Activated CD8-positive, alpha-beta T cell treated with anti-CD3 and anti-CD28 coated beads for 36 hours (primary cell): ENCODE results near the gene RRP7A. TPM values are rescaled to one million over a fixed set of nuclear protein-coding genes. Genes with fewer than 3 reads are reported as not detected.
"Not testable (repeated sequence)": the region's sequence is repeated elsewhere in the genome, so short reads cannot be mapped to it uniquely, and the experiment has no call there.

ENCODE experiments used
- ATAC-seq: fragments of 200-7000 bp; cut with Tn5 transposase; one replicate; pipeline ENCODE4 v1.10.0; 2021; ENCODE audit warnings: mild to moderate bottlenecking, moderate library complexity
- CTCF ChIA-PET: fragments of 350-600 bp; sonication (Branson Sonifier 250); formaldehyde crosslinking; loops from one replicate; lab custom pipeline; 2021; ENCODE audit warnings: antibody characterized with exemption; lab: Charles Lee
- POLR2A ChIA-PET: fragments of 350-600 bp; sonication (Branson Sonifier 250); formaldehyde crosslinking; loops from one replicate; lab custom pipeline; 2021; ENCODE audit warnings: antibody characterized with exemption; lab: Charles Lee
- DNase-seq: peaks from one replicate; pipeline ENCODE4 v3.0.0-alpha.2; 2020
- H3K27ac Mint-ChIP-seq: one replicate; pipeline ENCODE4 v1.8.0; 2021; ENCODE audit warnings: mild to moderate bottlenecking, mixed read lengths
- H3K27me3 Mint-ChIP-seq: one replicate; pipeline ENCODE4 v1.8.0; 2021; ENCODE audit warnings: mixed read lengths
- H3K36me3 Mint-ChIP-seq: one replicate; pipeline ENCODE4 v1.8.0; 2021; ENCODE audit warnings: low read depth, mixed read lengths
- H3K4me1 Mint-ChIP-seq: one replicate; pipeline ENCODE4 v1.8.0; 2021; ENCODE audit warnings: low read depth, mixed read lengths
- H3K4me3 Mint-ChIP-seq: one replicate; pipeline ENCODE4 v1.8.0; 2021; ENCODE audit warnings: mild to moderate bottlenecking, moderate library complexity, mixed read lengths
- H3K9me3 Mint-ChIP-seq: one replicate; pipeline ENCODE4 v1.8.0; 2021; ENCODE audit warnings: mixed read lengths
- intact Hi-C: fragments of 100-400 bp; cut with micrococcal nuclease; formaldehyde crosslinking; loops from one replicate; pipeline ENCODE4 v1.10.0; 2022
- total RNA-seq, 2 experiments: library from RNA; stranded (reverse); gene quantifications; one replicate each; pipeline ENCODE4 v1.2.3, GENCODE V29; 2021
- TF ChIP-seq, protein P1 (sequence below): fragments of 200-600 bp; IDR thresholded peaks from one replicate; pipeline ENCODE4 v1.8.0; 2022; ENCODE audit warnings: antibody characterized with exemption, mild to moderate bottlenecking

The RRP7A gene
- total RNA-seq, 2 experiments from 2014 or later, result 120 to 126 TPM

DNA sequence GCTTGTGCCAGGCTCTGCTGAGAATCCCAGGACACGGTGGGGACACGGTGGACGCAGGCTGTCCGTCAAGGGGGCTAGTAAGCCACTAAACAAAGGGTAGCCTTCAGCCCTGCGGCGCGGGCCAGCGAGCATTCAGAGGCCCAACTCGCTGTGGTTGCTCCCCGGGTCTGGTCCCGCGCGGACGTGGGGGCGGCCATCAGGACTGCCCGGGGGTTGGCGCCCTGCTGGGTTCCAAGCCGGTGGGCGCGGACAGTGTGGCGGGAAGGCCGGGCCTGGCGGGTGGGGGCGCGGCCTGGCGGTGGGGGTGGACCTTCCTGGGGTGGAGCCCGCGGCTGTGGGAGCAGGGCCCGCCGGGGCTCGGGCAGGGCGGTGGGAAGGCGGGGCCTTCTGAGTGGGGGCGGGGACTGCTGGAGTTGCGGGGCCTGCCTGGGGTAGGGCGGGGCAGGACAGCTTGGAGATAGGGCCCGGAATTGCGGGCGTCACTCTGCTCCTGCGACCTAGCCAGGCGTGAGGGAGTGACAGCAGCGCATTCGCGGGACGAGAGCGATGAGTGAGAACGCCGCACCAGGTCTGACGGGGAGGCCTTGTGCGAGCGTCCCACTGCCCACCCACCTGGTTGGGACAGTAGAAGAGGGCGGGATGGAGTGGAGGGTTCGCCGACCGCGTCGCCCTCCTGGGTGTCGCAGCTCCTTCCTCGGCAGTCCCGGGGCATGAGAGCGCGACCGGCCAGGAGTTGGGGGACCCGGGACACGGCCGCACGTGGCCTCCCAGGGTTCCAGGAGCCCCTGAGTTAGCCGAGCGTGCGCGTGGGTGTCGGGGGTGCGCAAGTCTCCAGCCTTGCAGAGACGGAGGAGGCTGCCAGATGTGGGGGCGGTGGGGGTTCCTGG lies 34.1 kb upstream of the RRP7A start, which contains the start of gene SERHL2:
Gene SERHL2 (plus strand): TSS at position 482 of the 887 bp plus-strand sequence. CDS start 65 bp downstream, at position 547.
- ATAC-seq, result peak; percentile 96
- intact Hi-C loops, result no loop called here
- Mint-ChIP-seq H3K4me1 (peaks cover 13% of the 10 kb centered on the region), H3K9me3 (no peaks in the 10 kb centered on the region), H3K4me3 (peak within 1 kb of the TSS; percentile 73), H3K27ac (no peak within 1 kb of the TSS), H3K36me3 (no peaks in the 10 kb centered on the region), H3K27me3 (no peaks in the 10 kb centered on the region)
- TF ChIP-seq, protein P1, sequence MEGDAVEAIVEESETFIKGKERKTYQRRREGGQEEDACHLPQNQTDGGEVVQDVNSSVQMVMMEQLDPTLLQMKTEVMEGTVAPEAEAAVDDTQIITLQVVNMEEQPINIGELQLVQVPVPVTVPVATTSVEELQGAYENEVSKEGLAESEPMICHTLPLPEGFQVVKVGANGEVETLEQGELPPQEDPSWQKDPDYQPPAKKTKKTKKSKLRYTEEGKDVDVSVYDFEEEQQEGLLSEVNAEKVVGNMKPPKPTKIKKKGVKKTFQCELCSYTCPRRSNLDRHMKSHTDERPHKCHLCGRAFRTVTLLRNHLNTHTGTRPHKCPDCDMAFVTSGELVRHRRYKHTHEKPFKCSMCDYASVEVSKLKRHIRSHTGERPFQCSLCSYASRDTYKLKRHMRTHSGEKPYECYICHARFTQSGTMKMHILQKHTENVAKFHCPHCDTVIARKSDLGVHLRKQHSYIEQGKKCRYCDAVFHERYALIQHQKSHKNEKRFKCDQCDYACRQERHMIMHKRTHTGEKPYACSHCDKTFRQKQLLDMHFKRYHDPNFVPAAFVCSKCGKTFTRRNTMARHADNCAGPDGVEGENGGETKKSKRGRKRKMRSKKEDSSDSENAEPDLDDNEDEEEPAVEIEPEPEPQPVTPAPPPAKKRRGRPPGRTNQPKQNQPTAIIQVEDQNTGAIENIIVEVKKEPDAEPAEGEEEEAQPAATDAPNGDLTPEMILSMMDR, result no peak
- ChIA-PET POLR2A (interaction anchor here (1.5 kb wide), 1 partner anchor 9 kb away, joined by 8 read pairs; no protein-coding TSS in a partner anchor), CTCF (no interaction called here)
- DNase-seq, result peak; percentile 83

DNA sequence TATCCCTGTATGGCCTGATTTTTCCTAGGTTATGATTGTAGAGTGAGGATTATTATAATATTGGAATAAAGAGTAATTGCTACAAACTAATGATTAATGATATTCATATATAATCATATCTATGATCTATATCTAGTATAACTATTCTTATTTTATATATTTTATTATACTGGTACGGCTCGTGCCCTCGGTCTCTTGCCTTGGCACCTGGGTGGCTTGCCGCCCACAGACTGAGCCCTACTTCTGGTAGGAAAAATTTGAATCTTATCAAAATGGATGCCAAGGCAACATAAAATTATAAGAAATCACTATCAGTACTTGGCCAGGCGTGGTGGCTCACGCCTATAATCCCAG lies 32.7 kb upstream of the RRP7A start:
- DNase-seq, H3K9me3 Mint-ChIP-seq, H3K27me3 Mint-ChIP-seq, intact Hi-C loops, H3K36me3 Mint-ChIP-seq, POLR2A ChIA-PET, H3K27ac Mint-ChIP-seq, ATAC-seq: not testable (repeated sequence)
- CTCF ChIA-PET, result interaction anchor here (1.1 to 1.5 kb wide), 2 partner anchors 9 kb away, joined by 4 to 5 read pairs; no protein-coding TSS in a partner anchor
- H3K4me3 Mint-ChIP-seq, result peak overlapping the region; percentile 63
- H3K4me1 Mint-ChIP-seq, result peaks cover 13% of the 10 kb centered on the region

- Mint-ChIP-seq H3K27ac (no peak overlapping the region), H3K4me1 (peaks cover 13% of the 10 kb centered on the region), H3K9me3 (no peaks in the 10 kb centered on the region), H3K4me3 (no peak overlapping the region), H3K36me3 (no peaks in the 10 kb centered on the region), H3K27me3 (no peaks in the 10 kb centered on the region)
- intact Hi-C loops, result no loop called here
- TF ChIP-seq, protein P1, result no peak
- DNase-seq, result no peak
- ATAC-seq, result no peak
- CTCF ChIA-PET, result interaction anchor here (1.1 kb wide), 1 partner anchor 24 kb away, joined by 3 read pairs; no protein-coding TSS in a partner anchor
- POLR2A ChIA-PET, result interaction anchor here (0.7 kb wide), 2 partner anchors 30 to 666 kb away, joined by 3 to 4 read pairs; no protein-coding TSS in a partner anchor
These were observed 29.9 kb upstream of the RRP7A start for GRCh38 chr22:42549331-42550060.

DNA sequence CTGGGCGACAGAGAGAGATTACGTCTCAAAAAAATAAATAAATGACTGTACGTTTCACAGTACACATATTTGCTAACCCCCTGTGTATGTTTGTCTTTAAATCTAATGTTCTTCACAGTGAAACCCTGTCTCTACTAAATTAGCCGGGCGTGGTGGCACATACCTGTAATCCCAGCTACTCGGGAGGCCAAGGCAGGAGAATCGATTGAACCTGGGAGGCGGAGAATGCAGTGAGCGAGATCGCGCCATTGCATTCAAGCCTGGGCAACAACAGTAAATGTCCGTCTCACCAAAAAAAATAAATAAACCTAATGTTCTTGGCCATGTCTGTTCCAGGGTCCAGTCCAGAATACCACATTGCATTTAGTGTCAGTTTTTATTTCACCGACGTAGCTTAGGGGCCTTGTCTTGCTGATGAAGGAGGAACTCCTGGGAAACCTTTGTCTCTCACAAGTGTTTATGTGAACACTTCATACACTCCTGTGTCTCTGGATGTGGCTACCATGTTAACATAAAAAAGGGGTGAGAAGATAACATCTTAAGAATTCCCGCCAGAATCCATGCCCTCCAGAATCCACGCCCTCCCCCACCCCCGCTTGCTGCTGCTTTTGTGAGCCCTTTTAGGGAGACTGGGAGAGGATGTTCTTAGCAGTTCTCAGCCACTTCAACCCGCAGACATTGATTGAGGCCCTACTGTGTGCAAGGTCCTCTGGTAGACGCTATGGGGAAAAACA lies 29.2 kb upstream of the RRP7A start:
- Mint-ChIP-seq H3K27ac (no peak overlapping the region), H3K27me3 (no peaks in the 10 kb centered on the region), H3K4me3 (no peak overlapping the region), H3K4me1 (peaks cover 10% of the 10 kb centered on the region), H3K9me3 (no peaks in the 10 kb centered on the region), H3K36me3 (no peaks in the 10 kb centered on the region)
- DNase-seq (no peak), ATAC-seq (no peak)
- intact Hi-C loops, result no loop called here
- TF ChIP-seq, protein P1, result no peak
- ChIA-PET CTCF (interaction anchor here (0.9 to 1.0 kb wide), 2 partner anchors 12 to 22 kb away, joined by 3 read pairs; no protein-coding TSS in a partner anchor), POLR2A (no interaction called here)

DNA sequence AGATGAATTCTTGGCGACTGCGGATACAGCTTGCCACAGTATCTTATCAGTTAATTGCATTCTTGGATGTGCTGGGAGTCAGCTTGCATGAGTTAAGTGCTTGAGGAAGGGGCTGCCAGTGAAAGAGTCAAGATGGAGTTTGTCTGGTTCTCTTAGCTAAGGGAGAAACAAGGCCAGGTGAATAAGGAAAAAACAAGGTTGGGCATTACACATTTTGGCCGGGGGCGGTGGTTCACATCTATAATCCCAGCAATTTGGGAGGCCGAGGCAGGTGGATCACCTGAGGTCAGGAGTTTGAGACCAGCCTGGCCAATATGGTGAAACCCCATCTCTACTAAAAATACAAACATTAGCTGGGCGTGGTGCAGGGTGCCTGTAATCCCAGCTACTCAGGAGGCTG lies 28.5 kb upstream of the RRP7A start:
- ATAC-seq, H3K4me3 Mint-ChIP-seq, H3K27ac Mint-ChIP-seq, H3K36me3 Mint-ChIP-seq, intact Hi-C loops, H3K4me1 Mint-ChIP-seq, H3K27me3 Mint-ChIP-seq, H3K9me3 Mint-ChIP-seq, DNase-seq, POLR2A ChIA-PET: not testable (repeated sequence)
- CTCF ChIA-PET, result interaction anchor here (0.9 to 1.0 kb wide), 2 partner anchors 13 to 22 kb away, joined by 3 read pairs; no protein-coding TSS in a partner anchor
